OCI-LY7 (cell line): Measurements from ENCODE around the gene RABL2A. TPM values are rescaled to one million over a fixed set of nuclear protein-coding genes. Genes with fewer than 3 reads are reported as not detected.
"Not testable (repeated sequence)": the region's sequence is repeated elsewhere in the genome, so short reads cannot be mapped to it uniquely, and the experiment has no call there.

Experiments used
- Bru-seq: library from RNA; stranded (reverse); fragments of 400-500 nt; gene quantifications from one replicate; lab custom pipeline; 2021; lab: Mats Ljungman, UMichigan
- BruChase-seq, 2 experiments: library from RNA; stranded (reverse); fragments of 400-500 nt; gene quantifications; one replicate each; lab custom pipeline; 2021; lab: Mats Ljungman, UMichigan
- BruUV-seq: library from RNA; stranded (reverse); fragments of 400-500 nt; replicated peaks from 2 replicates; lab custom pipeline; 2021; lab: Mats Ljungman, UMichigan
- CTCF ChIA-PET: fragments of 300-600 bp; sonication (Branson Sonifier 250); formaldehyde crosslinking; loops from one replicate; lab custom pipeline; 2022; ENCODE audit warnings: antibody characterized with exemption; ENCODE audit not compliant: unreplicated experiment; lab: Charles Lee
- POLR2A ChIA-PET: fragments of 300-600 bp; sonication (Branson Sonifier 250); formaldehyde crosslinking; loops from one replicate; lab custom pipeline; 2022; ENCODE audit warnings: antibody characterized with exemption; lab: Charles Lee
- DNase-seq: peaks from one replicate; pipeline ENCODE4 v3.0.0-alpha.2; 2015; ENCODE audit warnings: low spot score
- H2AFZ ChIP-seq: fragments of 200-600 bp; sonication (generic), shearing (Covaris generic); 2 replicates; pipeline ENCODE4 v1.6.1; 2014; ENCODE audit warnings: mild to moderate bottlenecking, antibody characterized with exemption, low read length, moderate library complexity
- H3K27ac ChIP-seq: fragments of 200-600 bp; sonication (generic); 2 replicates; pipeline ENCODE4 v1.5.1; 2014; ENCODE audit warnings: mixed run types, low read depth, mild to moderate bottlenecking, moderate library complexity, low read length, inconsistent platforms; ENCODE audit not compliant: poor library complexity, severe bottlenecking
- H3K36me3 ChIP-seq: fragments of 200-600 bp; sonication (generic); 2 replicates; pipeline ENCODE4 v1.6.1; 2014; ENCODE audit warnings: mild to moderate bottlenecking, antibody characterized with exemption, low read length, moderate library complexity, mixed read lengths; ENCODE audit not compliant: insufficient read depth
- H3K4me1 ChIP-seq: fragments of 200-600 bp; sonication (generic); 2 replicates; pipeline ENCODE4 v1.5.1; 2014; ENCODE audit warnings: mild to moderate bottlenecking, low read length; ENCODE audit not compliant: insufficient read depth, poor library complexity, severe bottlenecking
- H3K4me2 ChIP-seq: fragments of 200-600 bp; sonication (generic); 2 replicates; pipeline ENCODE4 v1.6.1; 2014; ENCODE audit warnings: mild to moderate bottlenecking, low read length
- H3K4me3 ChIP-seq: fragments of 200-600 bp; sonication (generic); 2 replicates; pipeline ENCODE4 v1.5.1; 2014; ENCODE audit warnings: mild to moderate bottlenecking, low read depth, low read length; ENCODE audit not compliant: poor library complexity, severe bottlenecking
- H3K79me2 ChIP-seq: fragments of 200-600 bp; sonication (generic); 2 replicates; pipeline ENCODE4 v1.6.1; 2016; ENCODE audit warnings: low read depth, mild to moderate bottlenecking, low read length, moderate library complexity, mixed read lengths; ENCODE audit not compliant: insufficient read depth
- H3K9me2 ChIP-seq: fragments of 200-600 bp; sonication (generic); 2 replicates; pipeline ENCODE4 v1.6.1; 2016; ENCODE audit warnings: mild to moderate bottlenecking, low read length, mixed read lengths; ENCODE audit not compliant: insufficient read depth
- H3K9me3 ChIP-seq: fragments of 200-600 bp; sonication (generic); 2 replicates; pipeline ENCODE4 v1.6.1; 2014; ENCODE audit warnings: mild to moderate bottlenecking, mixed run types, low read length, mixed read lengths
- H4K20me1 ChIP-seq: fragments of 200-600 bp; sonication (generic); 2 replicates; pipeline ENCODE4 v1.6.1; 2014; ENCODE audit warnings: mild to moderate bottlenecking, antibody characterized with exemption, low read length, moderate library complexity, mixed read lengths; ENCODE audit not compliant: insufficient read depth
- intact Hi-C: fragments of 100-400 bp; cut with micrococcal nuclease; formaldehyde crosslinking; loops from one replicate; pipeline ENCODE4 v1.10.0; 2022; ENCODE audit not compliant: unreplicated experiment
- long read RNA-seq: library from polyadenylated mRNA; stranded (forward); transcript quantifications from one replicate; pipeline ENCODE4 v2.0.0, GENCODE V29; 2022
- total RNA-seq, 2 experiments: library from RNA; depleted of rRNA in 1 of 2; stranded (reverse); fragments of >200 nt in 1 of 2; shearing (Covaris generic) in 1 of 2; gene quantifications; 2 replicates each; pipeline ENCODE4 v1.2.3, GENCODE V29; 2014 to 2022

Gene RABL2A
- total RNA-seq (2014; rRNA removed; shearing (Covaris generic)) (14.0 and 25.8 TPM in 2 replicates), total RNA-seq (2022) (25.2 and 26.3 TPM in 2 replicates), Bru-seq, nascent RNA (percentile 59 among the genes with signal in this experiment), BruChase-seq, experiment 1, labeled RNA remaining after a 6-hour chase (percentile 60 among the genes with signal in this experiment), BruChase-seq, experiment 2, labeled RNA remaining after a 2-hour chase (percentile 55 among the genes with signal in this experiment)
- long read RNA-seq, partial matches to known transcripts = 9 of 27 reads
- long read RNA-seq, other reads (novel, unspliced or antisense) = 15 of 27 reads

DNA sequence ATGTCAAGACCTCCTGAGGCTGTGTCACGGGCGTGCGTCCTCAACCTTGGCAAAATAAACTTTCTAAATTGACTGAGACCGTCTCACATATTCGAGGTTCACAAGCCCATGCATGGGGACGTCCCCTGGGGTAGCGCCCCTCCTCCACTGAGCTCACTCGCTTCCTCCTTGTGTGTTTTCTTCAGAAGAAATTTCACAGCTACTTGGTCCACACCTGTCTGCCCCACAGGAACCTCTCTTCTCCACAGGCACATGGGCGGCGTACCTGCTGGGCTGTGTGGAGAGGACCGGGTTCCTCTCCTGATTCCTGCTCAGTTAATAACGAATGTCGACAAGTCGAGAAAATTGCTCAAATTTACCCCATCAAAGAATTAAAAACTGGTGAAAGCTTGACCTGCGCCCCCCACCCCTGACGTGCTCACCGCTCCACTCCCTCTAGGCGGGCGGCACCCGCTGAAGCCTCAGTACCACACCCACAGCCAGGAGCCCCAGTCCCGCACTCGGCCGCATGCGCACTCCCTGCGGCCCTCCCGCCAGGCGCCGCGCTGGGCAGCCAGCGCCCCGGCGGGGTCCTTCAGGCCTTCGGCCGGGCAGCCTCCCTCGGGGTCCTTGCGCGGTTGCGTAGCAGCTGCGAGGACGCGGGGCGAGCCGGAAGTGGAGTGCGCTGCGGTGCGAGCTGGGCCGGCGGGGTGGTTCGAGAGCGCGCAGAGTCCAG lies at the start of gene RABL2A:
RABL2A (plus strand) TSS at position 651 of the 715 bp plus-strand sequence. CDS start 1,341 bp downstream, outside the sequence.
- H2AFZ ChIP-seq = peak within 1 kb of the TSS; percentile 61; the same call in 1 of the 2 replicates
- CTCF ChIA-PET, H3K36me3 ChIP-seq, H3K9me3 ChIP-seq, H3K79me2 ChIP-seq, H3K4me1 ChIP-seq, H4K20me1 ChIP-seq, POLR2A ChIA-PET, H3K9me2 ChIP-seq, intact Hi-C loops, H3K27ac ChIP-seq: not testable (repeated sequence)
- TSS peak; percentile 89 for BruUV-seq
- H3K4me2 ChIP-seq = peak within 1 kb of the TSS; percentile 59
- DNase-seq = peak; percentile 86
- H3K4me3 ChIP-seq = peak within 1 kb of the TSS; percentile 69

DNA sequence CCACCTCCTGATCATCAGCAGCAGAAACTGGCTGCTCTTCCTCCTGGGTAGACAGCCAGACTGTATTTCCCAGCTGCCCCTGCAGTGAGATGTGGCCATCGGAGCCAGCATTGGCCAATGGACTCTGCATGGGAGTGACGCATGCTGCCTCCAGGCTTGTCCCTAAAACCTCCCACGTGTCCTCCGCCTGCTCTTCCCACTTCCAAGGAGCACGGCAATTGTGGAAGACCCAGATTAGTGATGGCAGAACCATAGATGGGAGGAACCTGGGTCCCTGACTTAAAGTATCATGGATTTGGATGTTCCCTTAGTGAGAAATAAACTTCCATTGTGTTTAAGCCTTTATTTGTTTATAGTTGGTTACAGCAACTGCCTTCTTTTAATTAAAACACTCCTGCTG lies 48.6 kb upstream of the RABL2A start:
- BruUV-seq, H4K20me1 ChIP-seq, H3K79me2 ChIP-seq, H3K9me3 ChIP-seq, DNase-seq, H3K9me2 ChIP-seq, intact Hi-C loops, POLR2A ChIA-PET, H3K4me1 ChIP-seq, H3K4me2 ChIP-seq, H3K4me3 ChIP-seq, H3K36me3 ChIP-seq, H2AFZ ChIP-seq, H3K27ac ChIP-seq, CTCF ChIA-PET: not testable (repeated sequence)

DNA sequence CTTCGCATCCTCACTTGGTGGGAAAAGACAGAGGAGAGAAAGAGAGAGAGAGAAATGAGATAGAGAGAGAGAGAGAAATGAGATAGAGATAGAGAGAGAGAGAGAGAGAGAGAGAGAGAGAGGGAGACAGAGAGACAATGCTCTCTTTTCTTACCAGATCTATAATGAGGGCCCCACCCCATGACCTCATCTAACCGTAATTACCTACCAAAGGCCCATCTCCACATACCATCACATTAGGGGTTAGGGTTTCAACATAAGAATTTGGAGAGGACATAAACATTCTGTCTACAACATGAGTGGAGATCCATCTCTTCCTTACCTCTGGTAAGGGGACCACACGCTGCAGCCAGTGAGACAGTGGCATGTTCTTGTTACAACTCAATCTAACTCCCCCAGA lies 44.6 kb upstream of the RABL2A start:
- POLR2A ChIA-PET, H3K79me2 ChIP-seq, H3K9me2 ChIP-seq, H3K27ac ChIP-seq, CTCF ChIA-PET, H3K9me3 ChIP-seq, H2AFZ ChIP-seq, H4K20me1 ChIP-seq, DNase-seq, H3K4me3 ChIP-seq, H3K36me3 ChIP-seq, BruUV-seq, intact Hi-C loops, H3K4me1 ChIP-seq, H3K4me2 ChIP-seq: not testable (repeated sequence)

- H3K4me1 ChIP-seq, BruUV-seq, intact Hi-C loops, H3K9me2 ChIP-seq, H3K79me2 ChIP-seq, CTCF ChIA-PET, H3K9me3 ChIP-seq, POLR2A ChIA-PET, H3K36me3 ChIP-seq, H4K20me1 ChIP-seq: not testable (repeated sequence)
- peak overlapping the region; percentile 81 for H3K4me2 ChIP-seq
- peak overlapping the region; percentile 70 for H3K4me3 ChIP-seq
- peak overlapping the region; percentile 41 for H3K27ac ChIP-seq
- peak; percentile 82 for DNase-seq
- H2AFZ ChIP-seq = peak overlapping the region; percentile 100
These were observed 43.4 kb upstream of the RABL2A start for GRCh38 chr2:113583521-113584225.

DNA sequence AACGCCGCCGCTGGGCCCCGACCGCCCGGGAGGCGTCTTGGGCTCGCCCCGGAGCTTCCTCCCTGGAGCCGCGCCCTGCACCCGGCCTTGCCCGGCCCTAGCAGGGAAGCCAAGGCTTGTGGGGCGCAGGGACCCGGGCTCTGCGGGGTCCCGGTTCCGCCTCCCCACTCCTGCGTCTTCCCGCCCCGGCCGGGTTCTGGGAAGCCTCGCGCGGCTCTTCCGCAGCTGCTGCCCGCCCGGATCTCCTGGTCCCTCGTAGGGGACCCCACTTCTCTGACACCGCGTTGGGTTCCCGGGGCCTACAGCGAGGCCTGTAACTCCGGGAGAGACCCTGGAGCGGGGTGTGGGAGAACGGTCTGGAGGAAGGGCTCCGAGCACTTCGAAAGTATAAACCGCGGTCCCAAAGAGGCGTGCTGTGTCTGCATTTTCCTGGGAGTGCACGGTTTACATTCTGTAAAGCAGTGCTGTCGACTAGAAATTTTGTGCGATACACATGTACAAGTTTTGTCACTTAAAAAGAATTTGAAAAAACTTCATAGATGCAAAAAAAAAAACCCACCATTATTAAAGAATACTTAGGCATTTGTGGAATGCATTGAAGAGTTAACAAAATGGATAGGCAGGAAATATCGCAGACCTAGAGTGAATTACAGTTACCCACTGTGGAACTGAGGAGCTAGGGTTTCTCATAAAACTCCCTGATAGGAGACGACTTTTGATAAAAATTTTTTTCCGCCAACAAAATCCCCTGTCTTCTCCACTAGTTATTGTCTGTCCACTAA lies 42.6 kb upstream of the RABL2A start:
- DNase-seq, POLR2A ChIA-PET: not testable (repeated sequence)
- BruUV-seq = TSS peak; percentile 80

More for the DNA sequence above, 42.6 kb upstream of the RABL2A start:
- H3K4me1 ChIP-seq, H2AFZ ChIP-seq, H4K20me1 ChIP-seq, H3K79me2 ChIP-seq, H3K27ac ChIP-seq, H3K36me3 ChIP-seq, intact Hi-C loops, CTCF ChIA-PET, H3K9me3 ChIP-seq, H3K9me2 ChIP-seq: not testable (repeated sequence)
- Histone ChIP-seq H3K4me2 (peak overlapping the region; percentile 83), H3K4me3 (peak overlapping the region; percentile 70)
